Measurements from ENCODE around the gene SPOCK1. TPM values are rescaled to one million over a fixed set of nuclear protein-coding genes. Genes with fewer than 3 reads are reported as not detected.

Gene SPOCK1
- total RNA-seq, 1 experiment from 2014 or later: 4.0 TPM

DNA sequence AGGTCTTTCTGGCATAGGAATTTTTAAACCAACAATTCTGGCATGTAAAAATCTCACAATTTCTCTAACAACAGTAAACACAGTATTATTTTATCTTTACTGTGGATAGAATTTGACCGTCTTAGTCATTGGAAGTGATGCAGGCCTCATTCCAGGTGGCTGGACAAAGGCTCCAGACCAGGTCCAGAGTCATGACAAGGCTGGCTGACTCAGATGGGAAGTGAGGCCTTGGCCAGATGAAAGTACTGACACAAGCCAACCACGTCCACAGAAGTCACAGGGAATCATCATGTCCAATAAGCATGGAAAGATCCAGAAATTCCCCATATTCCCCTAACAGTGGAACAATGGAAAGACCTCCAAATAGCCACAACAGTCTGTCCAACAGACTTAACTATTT, 12.4 kb downstream of the SPOCK1 start:
- CTCF ChIA-PET: no interaction called here

DNA sequence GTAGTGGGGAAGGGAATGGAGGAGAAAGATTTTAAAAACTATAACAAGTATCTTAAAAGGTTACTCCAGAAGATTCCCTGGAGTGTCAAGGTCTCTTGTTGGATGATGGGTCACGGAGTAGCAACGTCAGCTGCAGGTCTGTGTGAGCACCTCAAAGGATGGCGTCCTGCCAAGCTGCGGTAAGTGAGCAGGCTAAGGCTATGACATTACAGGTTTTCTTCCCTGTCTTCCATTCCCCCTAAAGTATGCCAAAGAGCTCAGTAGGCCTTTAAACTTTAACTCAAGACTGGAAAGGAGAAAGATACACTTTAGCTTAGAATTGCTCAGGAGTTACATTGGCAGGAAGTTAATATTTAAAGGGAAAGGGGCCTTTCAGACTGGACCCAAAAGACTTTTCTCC, 17.5 kb downstream of the SPOCK1 start:
- no peaks in the 10 kb centered on the region for H3K4me1 ChIP-seq (ENCODE audit: insufficient read depth, low read length, poor library complexity, severe bottlenecking)
- TF ChIP-seq, protein P1, sequence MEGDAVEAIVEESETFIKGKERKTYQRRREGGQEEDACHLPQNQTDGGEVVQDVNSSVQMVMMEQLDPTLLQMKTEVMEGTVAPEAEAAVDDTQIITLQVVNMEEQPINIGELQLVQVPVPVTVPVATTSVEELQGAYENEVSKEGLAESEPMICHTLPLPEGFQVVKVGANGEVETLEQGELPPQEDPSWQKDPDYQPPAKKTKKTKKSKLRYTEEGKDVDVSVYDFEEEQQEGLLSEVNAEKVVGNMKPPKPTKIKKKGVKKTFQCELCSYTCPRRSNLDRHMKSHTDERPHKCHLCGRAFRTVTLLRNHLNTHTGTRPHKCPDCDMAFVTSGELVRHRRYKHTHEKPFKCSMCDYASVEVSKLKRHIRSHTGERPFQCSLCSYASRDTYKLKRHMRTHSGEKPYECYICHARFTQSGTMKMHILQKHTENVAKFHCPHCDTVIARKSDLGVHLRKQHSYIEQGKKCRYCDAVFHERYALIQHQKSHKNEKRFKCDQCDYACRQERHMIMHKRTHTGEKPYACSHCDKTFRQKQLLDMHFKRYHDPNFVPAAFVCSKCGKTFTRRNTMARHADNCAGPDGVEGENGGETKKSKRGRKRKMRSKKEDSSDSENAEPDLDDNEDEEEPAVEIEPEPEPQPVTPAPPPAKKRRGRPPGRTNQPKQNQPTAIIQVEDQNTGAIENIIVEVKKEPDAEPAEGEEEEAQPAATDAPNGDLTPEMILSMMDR (conservative IDR thresholded peaks at IDR 0.05; ENCODE audit: low read depth, low read length): no peak
- TF ChIP-seq EZH2 (IDR thresholded peaks at IDR 0.05; ENCODE audit: borderline replicate concordance, low read depth, low read length, poor library complexity, severe bottlenecking): no peak
- H3K27ac ChIP-seq (ENCODE audit: low read depth, low read length, poor library complexity, severe bottlenecking): no peak overlapping the region
- peaks cover 11% of the 10 kb centered on the region for H3K27me3 ChIP-seq (replicated peaks; ENCODE audit: insufficient read depth, low read depth, low read length, poor library complexity)
- DNase-seq (ENCODE audit: low spot score): no peak
- no peaks in the 10 kb centered on the region for H3K36me3 ChIP-seq (ENCODE audit: insufficient read depth, low read length, poor library complexity, severe bottlenecking)
- ChIA-PET CTCF (no interaction called here), POLR2A (ENCODE audit: low non-redundant PET) (no interaction called here)
- no peaks in the 10 kb centered on the region for H3K9me3 ChIP-seq (ENCODE audit: low read depth, low read length, poor library complexity, severe bottlenecking)
- intact Hi-C loops (cut with micrococcal nuclease; ENCODE audit: unreplicated experiment): no loop called here
- no TSS peak for BruUV-seq (replicated peaks)
- H3K4me3 ChIP-seq (ENCODE audit: low read depth, low read length, poor library complexity, severe bottlenecking): no peak overlapping the region

More for the DNA sequence above, 12.4 kb downstream of the SPOCK1 start:
- no peaks in the 10 kb centered on the region for H3K27me3 ChIP-seq (replicated peaks; ENCODE audit: insufficient read depth, low read depth, low read length, poor library complexity)
- intact Hi-C loops (cut with micrococcal nuclease; ENCODE audit: unreplicated experiment): no loop called here
- H3K36me3 ChIP-seq (ENCODE audit: insufficient read depth, low read length, poor library complexity, severe bottlenecking): no peaks in the 10 kb centered on the region
- POLR2A ChIA-PET (ENCODE audit: low non-redundant PET): no interaction called here
- H3K27ac ChIP-seq (ENCODE audit: low read depth, low read length, poor library complexity, severe bottlenecking): no peak overlapping the region
- BruUV-seq (replicated peaks): no TSS peak
- H3K4me3 ChIP-seq (ENCODE audit: low read depth, low read length, poor library complexity, severe bottlenecking): no peak overlapping the region
- no peak for DNase-seq (ENCODE audit: low spot score)
- no peak for TF ChIP-seq EZH2 (IDR thresholded peaks at IDR 0.05; ENCODE audit: borderline replicate concordance, low read depth, low read length, poor library complexity, severe bottlenecking)
- TF ChIP-seq, protein P1 (conservative IDR thresholded peaks at IDR 0.05; ENCODE audit: low read depth, low read length): no peak
- no peaks in the 10 kb centered on the region for H3K4me1 ChIP-seq (ENCODE audit: insufficient read depth, low read length, poor library complexity, severe bottlenecking)
- no peaks in the 10 kb centered on the region for H3K9me3 ChIP-seq (ENCODE audit: low read depth, low read length, poor library complexity, severe bottlenecking)

DNA sequence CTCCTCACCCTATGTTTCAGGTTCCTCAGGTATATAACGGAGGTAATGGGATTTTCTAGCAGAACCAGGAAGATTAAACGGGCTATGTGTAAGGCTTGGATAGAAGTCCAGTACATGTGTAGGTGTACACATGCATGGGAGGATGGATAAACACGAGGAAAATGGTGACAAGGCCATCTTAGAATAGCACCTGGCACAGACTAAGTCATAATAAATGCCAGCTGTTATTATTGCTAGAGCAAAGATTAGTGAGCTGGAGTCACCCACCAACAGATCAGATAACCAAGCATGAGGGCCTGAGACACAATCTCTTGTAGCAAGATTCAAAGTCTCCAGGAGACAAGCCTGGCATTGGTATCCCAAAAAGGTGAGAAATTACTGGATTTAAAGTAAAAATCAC, 21.1 kb downstream of the SPOCK1 start:
- CTCF ChIA-PET: no interaction called here
- H3K4me3 ChIP-seq (ENCODE audit: low read depth, low read length, poor library complexity, severe bottlenecking): no peak overlapping the region
- no peak for TF ChIP-seq EZH2 (IDR thresholded peaks at IDR 0.05; ENCODE audit: borderline replicate concordance, low read depth, low read length, poor library complexity, severe bottlenecking)
- TF ChIP-seq, protein P1 (conservative IDR thresholded peaks at IDR 0.05; ENCODE audit: low read depth, low read length): no peak
- no peaks in the 10 kb centered on the region for H3K36me3 ChIP-seq (ENCODE audit: insufficient read depth, low read length, poor library complexity, severe bottlenecking)
- intact Hi-C loops (cut with micrococcal nuclease; ENCODE audit: unreplicated experiment): no loop called here
- H3K27ac ChIP-seq (ENCODE audit: low read depth, low read length, poor library complexity, severe bottlenecking): no peak overlapping the region
- POLR2A ChIA-PET (ENCODE audit: low non-redundant PET): no interaction called here
- DNase-seq (ENCODE audit: low spot score): no peak
- peaks cover 33% of the 10 kb centered on the region for H3K27me3 ChIP-seq (replicated peaks; ENCODE audit: insufficient read depth, low read depth, low read length, poor library complexity)
- no TSS peak for BruUV-seq (replicated peaks)
- no peaks in the 10 kb centered on the region for H3K4me1 ChIP-seq (ENCODE audit: insufficient read depth, low read length, poor library complexity, severe bottlenecking)
- no peaks in the 10 kb centered on the region for H3K9me3 ChIP-seq (ENCODE audit: low read depth, low read length, poor library complexity, severe bottlenecking)

All from A673 (cell line).